ENCODE results near the gene SLC6A11. TPM values are rescaled to one million over a fixed set of nuclear protein-coding genes. Genes with fewer than 3 reads are reported as not detected.

Gene SLC6A11
- polyA plus RNA-seq, 1 donor (not counting 4 experiments of a cell fraction or from before 2014, with no cell fraction given), result 9.8 TPM

- TF ChIP-seq CTCF (optimal IDR thresholded peaks at IDR 0.05 in 1 of 3, IDR thresholded peaks at IDR 0.05 in 1 of 3, conservative IDR thresholded peaks at IDR 0.05 in 1 of 3; ENCODE audit: extremely low read depth in 1 of 3, insufficient read depth in 2 of 3, low read length in 3 of 3), result no peak
- TF ChIP-seq EZH2 (IDR thresholded peaks at IDR 0.05; ENCODE audit: low read length), result no peak
- no peaks in the 10 kb centered on the region for H3K9me3 ChIP-seq (ENCODE audit: control insufficient read depth, low read depth, low read length)
- peaks cover 58% of the 10 kb centered on the region for H3K27me3 ChIP-seq (ENCODE audit: control insufficient read depth, extremely low read depth, insufficient read depth, low read length)
- H4K20me1 ChIP-seq (ENCODE audit: control insufficient read depth, extremely low read depth, insufficient read depth, low read length), result no peaks in the 10 kb centered on the region
- H3K4me1 ChIP-seq (ENCODE audit: control insufficient read depth, extremely low read depth, insufficient read depth, low read length), result no peaks in the 10 kb centered on the region
- dilution Hi-C loops (cut with MboI; ENCODE audit: extremely low pct_ligation_motif_present, low sequenced_read_pairs), result loop anchor here (10.0 kb wide), 1 partner anchor 236 kb away; no protein-coding TSS in a partner anchor
- no peaks in the 10 kb centered on the region for H3K79me2 ChIP-seq (ENCODE audit: control insufficient read depth, insufficient read depth, low read length)
- H3K4me2 ChIP-seq (ENCODE audit: control insufficient read depth, extremely low read depth, insufficient read depth, low read depth, low read length), result no peak overlapping the region
- no peaks in the 10 kb centered on the region for H3K36me3 ChIP-seq (ENCODE audit: control insufficient read depth in 2 of 2, extremely low read depth in 1 of 2, insufficient read depth in 2 of 2, low read length in 2 of 2)
- H3K9ac ChIP-seq (ENCODE audit: control insufficient read depth, extremely low read depth, insufficient read depth, low read length), result no peak overlapping the region
- no peaks in the 10 kb centered on the region for H3K9me1 ChIP-seq (ENCODE audit: control insufficient read depth, extremely low read depth, insufficient read depth, low read length)
- no peak for DNase-seq (ENCODE audit: low read depth, low spot score)
- H3K27ac ChIP-seq (ENCODE audit: control insufficient read depth, insufficient read depth, low read length), result no peak overlapping the region
- H2AFZ ChIP-seq (ENCODE audit: control insufficient read depth, low read length), result no peak overlapping the region
- H3K4me3 ChIP-seq (ENCODE audit: control insufficient read depth in 2 of 3, extremely low read depth in 1 of 3, insufficient read depth in 2 of 3, low read depth in 1 of 3, low read length in 3 of 3), result no peak overlapping the region
- FAIRE-seq, result no peak
Observed at GRCh38 chr3:10968401-10968800, 152.4 kb downstream of the SLC6A11 start.

- no peak for DNase-seq (ENCODE audit: low read depth, low spot score)
- no peak overlapping the region for H3K27ac ChIP-seq (ENCODE audit: control insufficient read depth, insufficient read depth, low read length)
- dilution Hi-C loops (cut with MboI; ENCODE audit: extremely low pct_ligation_motif_present, low sequenced_read_pairs), result no loop called here
- H2AFZ ChIP-seq (ENCODE audit: control insufficient read depth, low read length), result no peak overlapping the region
- no peak for FAIRE-seq
- H3K9me3 ChIP-seq (ENCODE audit: control insufficient read depth, low read depth, low read length), result no peaks in the 10 kb centered on the region
- TF ChIP-seq CTCF (optimal IDR thresholded peaks at IDR 0.05 in 1 of 3, IDR thresholded peaks at IDR 0.05 in 1 of 3, conservative IDR thresholded peaks at IDR 0.05 in 1 of 3; ENCODE audit: extremely low read depth in 1 of 3, insufficient read depth in 2 of 3, low read length in 3 of 3) (no peak), EZH2 (IDR thresholded peaks at IDR 0.05; ENCODE audit: low read length) (no peak)
- H3K4me2 ChIP-seq (ENCODE audit: control insufficient read depth, extremely low read depth, insufficient read depth, low read depth, low read length), result no peak overlapping the region
- no peaks in the 10 kb centered on the region for H3K9me1 ChIP-seq (ENCODE audit: control insufficient read depth, extremely low read depth, insufficient read depth, low read length)
- peaks cover 64% of the 10 kb centered on the region for H3K27me3 ChIP-seq (ENCODE audit: control insufficient read depth, extremely low read depth, insufficient read depth, low read length)
- no peak overlapping the region for H3K4me3 ChIP-seq (ENCODE audit: control insufficient read depth in 2 of 3, extremely low read depth in 1 of 3, insufficient read depth in 2 of 3, low read depth in 1 of 3, low read length in 3 of 3)
- no peaks in the 10 kb centered on the region for H4K20me1 ChIP-seq (ENCODE audit: control insufficient read depth, extremely low read depth, insufficient read depth, low read length)
- H3K79me2 ChIP-seq (ENCODE audit: control insufficient read depth, insufficient read depth, low read length), result no peaks in the 10 kb centered on the region
- no peak overlapping the region for H3K9ac ChIP-seq (ENCODE audit: control insufficient read depth, extremely low read depth, insufficient read depth, low read length)
- H3K4me1 ChIP-seq (ENCODE audit: control insufficient read depth, extremely low read depth, insufficient read depth, low read length), result no peaks in the 10 kb centered on the region
- H3K36me3 ChIP-seq (ENCODE audit: control insufficient read depth in 2 of 2, extremely low read depth in 1 of 2, insufficient read depth in 2 of 2, low read length in 2 of 2), result no peaks in the 10 kb centered on the region
Observed at GRCh38 chr3:10970306-10970960, 154.4 kb downstream of the SLC6A11 start.
